ENCODE measurements around the gene EPHA5. TPM values are rescaled to one million over a fixed set of nuclear protein-coding genes. Genes with fewer than 3 reads are reported as not detected.

EPHA5 gene
- total RNA-seq, 2 donors from 2014 or later, result under 0.01 TPM; not detected in 1

- TF ChIP-seq POLR2A (IDR thresholded peaks at IDR 0.05), result no peak
- TF ChIP-seq CTCF (IDR thresholded peaks at IDR 0.05), result no peak
- Histone ChIP-seq H3K36me3 (replicated peaks in 1 of 2; ENCODE audit: insufficient read depth in 1 of 2, low read depth in 2 of 2) (no peaks in the 10 kb centered on the region), H3K9me3 (no peaks in the 10 kb centered on the region), H3K4me1 (no peaks in the 10 kb centered on the region), H3K4me3 (no peak overlapping the region), H3K27me3 (no peaks in the 10 kb centered on the region), H3K27ac (no peak overlapping the region)
- DNase-seq (no peak), ATAC-seq (no peak)
- intact Hi-C loops (cut with DNase I), result no loop called here
- 34 to 52% methylated on average over 4 of the region's 4 CpGs for WGBS, 2 donors
These were observed 111.0 kb downstream of the EPHA5 start for GRCh38 chr4:65559270-65559669.

GRCh38 chr4:65552057-65552456 is 118.2 kb downstream of the EPHA5 start:
- ATAC-seq (no peak), DNase-seq (no peak)
- 80 to 82% methylated on average over 8 of the region's 8 CpGs for WGBS, 2 donors

DNA sequence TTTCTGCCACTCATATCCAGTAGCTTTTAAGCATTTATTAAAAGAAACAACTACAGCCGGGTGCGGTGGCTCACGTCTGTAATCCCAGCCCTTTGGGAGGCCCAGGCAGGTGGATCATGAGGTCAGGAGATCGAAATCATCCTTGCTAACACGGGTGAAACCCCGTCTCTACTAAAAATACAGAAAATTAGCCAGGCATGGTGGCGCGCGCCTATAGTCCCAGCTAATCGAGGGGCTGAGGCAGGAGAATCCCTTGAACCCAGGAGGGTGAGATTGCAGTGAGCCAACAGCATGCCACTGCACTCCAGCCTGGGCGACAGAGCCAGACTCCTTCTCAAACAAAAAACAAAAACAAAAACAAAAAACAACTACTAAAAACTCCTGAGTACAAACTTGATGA is 119.8 kb downstream of the EPHA5 start:
- ATAC-seq (no peak), DNase-seq (no peak)
- Histone ChIP-seq H3K4me3 (no peak overlapping the region), H3K4me1 (no peaks in the 10 kb centered on the region), H3K36me3 (replicated peaks in 1 of 2; ENCODE audit: insufficient read depth in 1 of 2, low read depth in 2 of 2) (no peaks in the 10 kb centered on the region), H3K27me3 (no peaks in the 10 kb centered on the region), H3K9me3 (no peaks in the 10 kb centered on the region), H3K27ac (no peak overlapping the region)
- 83% methylated on average over 11 of the region's 11 CpGs for WGBS, 2 donors
- intact Hi-C loops (cut with DNase I), result no loop called here
- TF ChIP-seq CTCF (IDR thresholded peaks at IDR 0.05) (no peak), POLR2A (IDR thresholded peaks at IDR 0.05) (no peak)

More at GRCh38 chr4:65552057-65552456, 118.2 kb downstream of the EPHA5 start:
- H3K27me3 ChIP-seq, result no peaks in the 10 kb centered on the region
- no peaks in the 10 kb centered on the region for H3K4me1 ChIP-seq
- no peak for TF ChIP-seq CTCF (IDR thresholded peaks at IDR 0.05)
- TF ChIP-seq POLR2A (IDR thresholded peaks at IDR 0.05), result no peak
- H3K4me3 ChIP-seq, result no peak overlapping the region
- H3K27ac ChIP-seq, result no peak overlapping the region
- intact Hi-C loops (cut with DNase I), result no loop called here
- no peaks in the 10 kb centered on the region for H3K9me3 ChIP-seq
- no peaks in the 10 kb centered on the region for H3K36me3 ChIP-seq (replicated peaks in 1 of 2; ENCODE audit: insufficient read depth in 1 of 2, low read depth in 2 of 2)

- ATAC-seq, result no peak
- H3K36me3 ChIP-seq (replicated peaks in 1 of 2; ENCODE audit: insufficient read depth in 1 of 2, low read depth in 2 of 2), result no peaks in the 10 kb centered on the region
- no peak for DNase-seq
- H3K4me1 ChIP-seq, result no peaks in the 10 kb centered on the region
- H3K27ac ChIP-seq, result no peak overlapping the region
- intact Hi-C loops (cut with DNase I), result no loop called here
- H3K4me3 ChIP-seq, result no peak overlapping the region
- WGBS, 2 donors, result 80% methylated on average over 4 of the region's 4 CpGs
- TF ChIP-seq POLR2A (IDR thresholded peaks at IDR 0.05), result no peak
- no peak for TF ChIP-seq CTCF (IDR thresholded peaks at IDR 0.05)
- no peaks in the 10 kb centered on the region for H3K27me3 ChIP-seq
- H3K9me3 ChIP-seq, result no peaks in the 10 kb centered on the region
These were observed 123.3 kb downstream of the EPHA5 start for GRCh38 chr4:65546882-65547416.

DNA sequence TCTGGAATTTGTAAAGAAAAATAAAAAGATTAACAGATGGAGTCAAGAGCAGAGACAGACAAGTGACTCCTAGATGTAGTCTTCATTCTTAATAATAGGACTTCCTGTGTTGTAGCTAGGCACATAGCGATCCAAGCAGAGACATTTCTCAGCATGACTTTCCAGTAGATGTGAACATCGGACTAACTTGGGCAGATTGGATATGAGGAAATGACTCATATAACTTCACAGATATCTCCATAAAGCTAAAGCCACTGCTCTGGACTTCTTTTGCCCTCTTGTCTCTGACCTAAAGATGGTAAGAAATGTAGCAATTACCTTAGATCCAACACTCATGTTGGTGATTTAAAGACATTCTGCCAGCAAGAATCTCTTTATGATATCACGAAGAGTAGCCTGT is 131.7 kb downstream of the EPHA5 start:
- H3K27me3 ChIP-seq, result no peaks in the 10 kb centered on the region
- DNase-seq (no peak), ATAC-seq (no peak)
- H3K9me3 ChIP-seq, result no peaks in the 10 kb centered on the region
- no peak overlapping the region for H3K4me3 ChIP-seq
- H3K27ac ChIP-seq, result no peak overlapping the region
- no peaks in the 10 kb centered on the region for H3K4me1 ChIP-seq
- TF ChIP-seq POLR2A (IDR thresholded peaks at IDR 0.05) (no peak), CTCF (IDR thresholded peaks at IDR 0.05) (no peak)
- intact Hi-C loops (cut with DNase I), result no loop called here
- 94% methylated on average over 3 of the region's 3 CpGs for WGBS, 2 donors
- no peaks in the 10 kb centered on the region for H3K36me3 ChIP-seq (replicated peaks in 1 of 2; ENCODE audit: insufficient read depth in 1 of 2, low read depth in 2 of 2)
